A549 (cell line): Measurements from ENCODE around the gene USP15. TPM values are rescaled to one million over a fixed set of nuclear protein-coding genes. Genes with fewer than 3 reads are reported as not detected.

Experiments used
- ATAC-seq, 2 experiments: fragments of 200-7000 bp in 1 of 2; fragments of >200 bp in 1 of 2; cut with Nextera tagmentation in 1 of 2; cut with Tn5 transposase in 1 of 2; 3 replicates each; pipeline versions ENCODE4 v1.8.0 to v1.9.1; 2018 to 2020; ENCODE audit warnings: mild to moderate bottlenecking in 1 of 2, moderate library complexity in 1 of 2
- CTCF ChIA-PET: fragments of 300-600 bp; sonication (Branson Sonifier 250); formaldehyde crosslinking; extraction: SDS; loops from one replicate; lab custom pipeline; 2021; ENCODE audit warnings: antibody characterized with exemption, inconsistent platforms; lab: Yijun Ruan, JAX
- POLR2A ChIA-PET: fragments of 350-600 bp; formaldehyde crosslinking; extraction: SDS; loops from one replicate; lab custom pipeline; 2021; ENCODE audit warnings: antibody characterized with exemption, inconsistent platforms; lab: Yijun Ruan, JAX
- DNase-seq, 2 experiments: peaks; one replicate each; pipeline versions ENCODE4 v3.0.0 to v3.0.0-alpha.2; 2011 to 2016; ENCODE audit warnings: low read depth in 1 of 2, low spot score in 1 of 2
- FAIRE-seq: peaks from 2 replicates; lab custom pipeline; 2011; peaks lifted over from hg19 to GRCh38; lab: Jason Lieb, UNC
- H3K27ac ChIP-seq, 2 experiments: fragments of >200 bp; sonication (Bioruptor Twin); formaldehyde crosslinking; 3 replicates each; pipeline ENCODE4 v1.5.1; 2016 to 2017
- H3K4me1 ChIP-seq: fragments of >200 bp; sonication (Bioruptor Twin); formaldehyde crosslinking; 3 replicates; pipeline ENCODE4 v1.6.1; 2016
- H3K4me2 ChIP-seq: fragments of >200 bp; sonication (Bioruptor Twin); formaldehyde crosslinking; 3 replicates; pipeline ENCODE4 v1.6.1; 2016
- H3K4me3 ChIP-seq: fragments of >200 bp; sonication (Bioruptor Twin); formaldehyde crosslinking; 3 replicates; pipeline ENCODE4 v1.5.1; 2016
- H3K9me3 ChIP-seq: fragments of >200 bp; sonication (Bioruptor Twin); formaldehyde crosslinking; 3 replicates; pipeline ENCODE4 v1.6.1; 2016
- CBX8 ChIP-seq: fragments of 200-600 bp; sonication (generic); IDR thresholded peaks from 2 replicates; pipeline ENCODE4 v1.6.1; 2016
- CEBPB ChIP-seq, 2 experiments: fragments of >200 bp in 1 of 2; sonication (Bioruptor Twin) in 1 of 2; formaldehyde crosslinking in 1 of 2; IDR thresholded peaks; 2 replicates each; pipeline ENCODE4 v1.6.1; 2012 to 2016
- CHD2 ChIP-seq: fragments of 150-350 bp; IDR thresholded peaks from 2 replicates; pipeline ENCODE4 v1.6.1; 2014; ENCODE audit warnings: low read length; ENCODE audit not compliant: partially characterized antibody
- EHMT2 ChIP-seq: fragments of 200-600 bp; sonication (generic); IDR thresholded peaks from 2 replicates; pipeline ENCODE4 v1.6.1; 2016; ENCODE audit warnings: antibody characterized with exemption, low read depth, mild to moderate bottlenecking, moderate library complexity
- EP300 ChIP-seq, 2 experiments: fragments of >200 bp; sonication (Bioruptor Twin); formaldehyde crosslinking; IDR thresholded peaks; 2 replicates in 1 of 2; 3 replicates in 1 of 2; pipeline ENCODE4 v1.6.1; 2016 to 2017
- FOSL2 ChIP-seq, 2 experiments: fragments of 450-650 bp in 1 of 2; fragments of >200 bp in 1 of 2; sonication (Bioruptor Twin) in 1 of 2; formaldehyde crosslinking; IDR thresholded peaks; 2 replicates each; pipeline versions ENCODE4 v1.5.0 to v1.6.1; 2016 to 2020; ENCODE audit warnings: mild to moderate bottlenecking in 1 of 2, moderate library complexity in 1 of 2
- GATA3 ChIP-seq: IDR thresholded peaks from 2 replicates; pipeline ENCODE4 v1.6.1; 2012; ENCODE audit warnings: borderline replicate concordance
- HDAC2 ChIP-seq: fragments of 200-600 bp; sonication (generic); IDR thresholded peaks from 2 replicates; pipeline ENCODE4 v1.6.1; 2016
- HOXA7 ChIP-seq: fragments of 250-450 bp; sonication (Bioruptor Pico); IDR thresholded peaks from 2 replicates; pipeline ENCODE4 v1.5.0; 2020; ENCODE audit warnings: mild to moderate bottlenecking, moderate library complexity
- HOXB5 ChIP-seq: fragments of 250-450 bp; sonication (Bioruptor Pico); IDR thresholded peaks from 2 replicates; pipeline ENCODE4 v1.5.0; 2020; ENCODE audit warnings: mild to moderate bottlenecking, moderate library complexity
- JUNB ChIP-seq: fragments of >200 bp; sonication (Bioruptor Twin); formaldehyde crosslinking; IDR thresholded peaks from 2 replicates; pipeline ENCODE4 v1.6.1; 2016
- KDM1A ChIP-seq: fragments of 200-600 bp; sonication (generic); IDR thresholded peaks from 2 replicates; pipeline ENCODE4 v1.6.1; 2016; ENCODE audit warnings: low read depth, mild to moderate bottlenecking
- MAZ ChIP-seq: fragments of 150-350 bp; IDR thresholded peaks from 2 replicates; pipeline ENCODE4 v1.6.1; 2014; ENCODE audit warnings: antibody characterized with exemption, low read depth, low read length, borderline replicate concordance
- MYC ChIP-seq: IDR thresholded peaks from 2 replicates; pipeline ENCODE4 v1.6.1; 2012; ENCODE audit warnings: mild to moderate bottlenecking, inconsistent platforms, low read length, improper control_type of control experiment, borderline replicate concordance
- NPAS2 ChIP-seq: fragments of 250-450 bp; sonication (Bioruptor Pico); IDR thresholded peaks from 2 replicates; pipeline ENCODE4 v1.8.0; 2022; ENCODE audit warnings: mild to moderate bottlenecking, moderate library complexity, borderline replicate concordance
- NR3C1 ChIP-seq: fragments of >200 bp; sonication (Bioruptor Twin); formaldehyde crosslinking; IDR thresholded peaks from 3 replicates; pipeline ENCODE4 v1.6.1; 2017
- PHF8 ChIP-seq: fragments of 200-600 bp; sonication (generic); IDR thresholded peaks from 2 replicates; pipeline ENCODE4 v1.6.1; 2016; ENCODE audit warnings: low read depth, mild to moderate bottlenecking, antibody characterized with exemption, moderate library complexity, borderline replicate concordance
- POLR2A ChIP-seq: IDR thresholded peaks from 2 replicates; pipeline ENCODE4 v1.6.1; 2012; ENCODE audit warnings: mild to moderate bottlenecking, low read length
- RAD21 ChIP-seq, 2 experiments: fragments of >200 bp in 1 of 2; sonication (Bioruptor Twin) in 1 of 2; formaldehyde crosslinking in 1 of 2; IDR thresholded peaks in 1 of 2; conservative IDR thresholded peaks in 1 of 2; 2 replicates in 1 of 2; 3 replicates in 1 of 2; pipeline ENCODE4 v1.6.1; 2012 to 2018; ENCODE audit warnings: inconsistent platforms in 1 of 2
- RARB ChIP-seq: fragments of 250-450 bp; sonication (Bioruptor Pico); IDR thresholded peaks from 2 replicates; pipeline ENCODE4 v1.8.0; 2021; ENCODE audit warnings: mild to moderate bottlenecking, moderate library complexity
- RCOR1 ChIP-seq: fragments of 150-350 bp; IDR thresholded peaks from 2 replicates; pipeline ENCODE4 v1.6.1; 2014; ENCODE audit warnings: antibody characterized with exemption, low read length, low read depth
- RFX5 ChIP-seq: fragments of 450-650 bp; IDR thresholded peaks from 2 replicates; pipeline ENCODE4 v1.7.1; 2014; ENCODE audit warnings: antibody characterized with exemption, mild to moderate bottlenecking, moderate library complexity
- TP53 ChIP-seq: fragments of 250-450 bp; sonication (Bioruptor Pico); IDR thresholded peaks from 2 replicates; pipeline ENCODE4 v1.5.0; 2021; ENCODE audit warnings: mild to moderate bottlenecking, moderate library complexity
- ZC3H11A ChIP-seq: fragments of 450-650 bp; IDR thresholded peaks from 2 replicates; pipeline ENCODE4 v1.6.1; 2014; ENCODE audit warnings: antibody characterized with exemption, mild to moderate bottlenecking
- ZFP36 ChIP-seq: fragments of 450-650 bp; IDR thresholded peaks from 2 replicates; pipeline ENCODE4 v1.6.1; 2014; ENCODE audit warnings: borderline replicate concordance; ENCODE audit not compliant: partially characterized antibody
- ZNF302 ChIP-seq: fragments of 250-450 bp; sonication (Bioruptor Pico); IDR thresholded peaks from 2 replicates; pipeline ENCODE4 v1.9.0; 2021; ENCODE audit warnings: inconsistent platforms, mild to moderate bottlenecking, moderate library complexity
- WGBS: methylation state at CpG from one replicate; pipeline ENCODE4 v1.1.6; 2017; ENCODE audit errors: missing lambda C conversion rate; 5-methylcytosine and 5-hydroxymethylcytosine counted together
- polyA plus RNA-seq, 4 experiments: library from polyadenylated mRNA; depleted of rRNA in 3 of 4; stranded (reverse); fragments of >200 nt; fragmentation: RNase III in 1 of 4; extraction: RNeasy Plus Mini Kit Qiagen cat#74134 plus additional on column Dnase treatment in 1 of 4; gene quantifications; 2 replicates in 3 of 4; 3 replicates in 1 of 4; pipeline ENCODE4 v1.2.3, GENCODE V29; 2011 to 2017
- TF ChIP-seq, protein P1 (sequence below): IDR thresholded peaks from 2 replicates; pipeline ENCODE4 v1.6.1; 2012
- TF ChIP-seq, protein P2 (sequence below): IDR thresholded peaks from 2 replicates; pipeline ENCODE4 v1.6.1; 2012; ENCODE audit warnings: low read depth, borderline replicate concordance
- TF ChIP-seq, protein P3 (sequence below): fragments of 250-450 bp; sonication (Bioruptor Pico); IDR thresholded peaks from 2 replicates; pipeline ENCODE4 v1.5.0; 2020; ENCODE audit warnings: low read depth, mild to moderate bottlenecking, moderate library complexity
- TF ChIP-seq, protein P4 (sequence below): fragments of 450-650 bp; IDR thresholded peaks from 2 replicates; pipeline ENCODE4 v1.6.1; 2014; ENCODE audit warnings: antibody characterized with exemption
- TF ChIP-seq, protein P5 (sequence below): fragments of 200-600 bp; sonication (generic); IDR thresholded peaks from 2 replicates; pipeline ENCODE4 v1.6.1; 2016; ENCODE audit warnings: antibody characterized with exemption, mild to moderate bottlenecking, moderate library complexity

USP15 gene
- polyA plus RNA-seq, 2 of the 4 experiments (the other 2 are of a cell fraction) = 30.4 to 67.6 TPM

DNA sequence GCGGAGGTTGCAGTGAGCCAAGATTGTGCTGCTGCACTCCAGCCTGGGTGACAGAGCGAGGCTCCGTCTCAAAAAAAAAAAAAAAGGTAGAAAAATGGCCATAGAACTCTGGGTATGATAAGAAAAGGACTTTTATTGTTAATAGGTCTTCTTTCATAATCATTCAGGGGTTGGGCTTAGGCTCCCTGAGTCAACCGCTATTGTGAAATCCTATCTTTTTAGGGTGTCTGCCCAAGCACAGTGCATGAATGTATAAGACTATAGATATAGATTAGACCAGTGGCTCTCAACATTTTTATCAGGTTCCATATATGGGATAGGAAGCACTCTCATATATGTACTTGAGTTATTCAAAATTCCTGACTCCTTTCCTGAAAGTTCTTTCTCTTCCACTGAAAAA lies 48.7 kb upstream of the USP15 start:
- FAIRE-seq (no peak), ATAC-seq (no peak), DNase-seq (no peak)
- no peak overlapping the region for H3K4me2 ChIP-seq
- POLR2A ChIA-PET = no interaction called here
- no peak for TF ChIP-seq EHMT2
- TF ChIP-seq RAD21 (conservative IDR thresholded peaks at IDR 0.05 in 1 of 2, IDR thresholded peaks at IDR 0.05 in 1 of 2) = no peak
- no peak for TF ChIP-seq POLR2A
- TF ChIP-seq, protein P1, sequence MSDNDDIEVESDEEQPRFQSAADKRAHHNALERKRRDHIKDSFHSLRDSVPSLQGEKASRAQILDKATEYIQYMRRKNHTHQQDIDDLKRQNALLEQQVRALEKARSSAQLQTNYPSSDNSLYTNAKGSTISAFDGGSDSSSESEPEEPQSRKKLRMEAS = no peak
- TF ChIP-seq CEBPB (IDR thresholded peaks at IDR 0.05) = no peak
- no peak for TF ChIP-seq HDAC2
- TF ChIP-seq ZNF302 (CRISPR knock-in tag) = no peak
- TF ChIP-seq ZC3H11A = no peak
- TF ChIP-seq, protein P2, sequence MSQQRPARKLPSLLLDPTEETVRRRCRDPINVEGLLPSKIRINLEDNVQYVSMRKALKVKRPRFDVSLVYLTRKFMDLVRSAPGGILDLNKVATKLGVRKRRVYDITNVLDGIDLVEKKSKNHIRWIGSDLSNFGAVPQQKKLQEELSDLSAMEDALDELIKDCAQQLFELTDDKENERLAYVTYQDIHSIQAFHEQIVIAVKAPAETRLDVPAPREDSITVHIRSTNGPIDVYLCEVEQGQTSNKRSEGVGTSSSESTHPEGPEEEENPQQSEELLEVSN = no peak
- no peak for TF ChIP-seq ZFP36
- TF ChIP-seq MAZ = no peak
- no peak for TF ChIP-seq MYC
- TF ChIP-seq TP53 (CRISPR knock-in tag) = no peak
- no peak for TF ChIP-seq GATA3
- no peak for TF ChIP-seq NR3C1
- no peak overlapping the region for H3K27ac ChIP-seq
- H3K4me1 ChIP-seq = no peaks in the 10 kb centered on the region
- no peak overlapping the region for H3K4me3 ChIP-seq
- H3K9me3 ChIP-seq = no peaks in the 10 kb centered on the region
- WGBS = 65% methylated on average over 4 of the region's 4 CpGs
- CTCF ChIA-PET = interaction anchor here (0.6 to 2.3 kb wide), 3 partner anchors 10 to 25 kb away, joined by 3 to 10 read pairs (median 4); no protein-coding TSS in a partner anchor

DNA sequence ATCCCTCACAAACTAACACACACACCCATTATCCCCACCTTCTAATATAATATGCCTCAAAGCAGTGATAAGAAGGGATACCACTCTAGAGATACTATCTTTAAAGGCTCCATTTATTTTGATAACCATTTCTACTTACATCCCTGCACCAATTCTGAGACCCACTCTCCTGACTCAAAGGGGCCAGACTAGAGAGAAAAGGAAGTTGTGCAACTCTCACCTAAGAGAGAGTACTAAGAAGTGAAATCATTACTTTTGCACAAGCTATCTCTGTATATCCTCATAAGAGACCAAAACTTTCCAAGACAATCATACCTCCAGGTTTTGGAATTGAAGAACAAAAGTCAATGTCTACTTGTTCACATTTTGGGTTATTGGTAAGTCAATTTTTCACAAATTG lies 45.4 kb upstream of the USP15 start:
- no peaks in the 10 kb centered on the region for H3K4me1 ChIP-seq
- no peak for TF ChIP-seq HOXB5 (CRISPR knock-in tag)
- no peak for TF ChIP-seq RARB
- TF ChIP-seq, protein P3, sequence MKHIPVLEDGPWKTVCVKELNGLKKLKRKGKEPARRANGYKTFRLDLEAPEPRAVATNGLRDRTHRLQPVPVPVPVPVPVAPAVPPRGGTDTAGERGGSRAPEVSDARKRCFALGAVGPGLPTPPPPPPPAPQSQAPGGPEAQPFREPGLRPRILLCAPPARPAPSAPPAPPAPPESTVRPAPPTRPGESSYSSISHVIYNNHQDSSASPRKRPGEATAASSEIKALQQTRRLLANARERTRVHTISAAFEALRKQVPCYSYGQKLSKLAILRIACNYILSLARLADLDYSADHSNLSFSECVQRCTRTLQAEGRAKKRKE (CRISPR knock-in tag) = no peak
- TF ChIP-seq, all 56 proteins: peak for 0
- Histone ChIP-seq H3K9me3 (no peaks in the 10 kb centered on the region), H3K4me2 (no peak overlapping the region), H3K27ac (no peak overlapping the region), H3K4me3 (no peak overlapping the region)
- ChIA-PET CTCF (no interaction called here), POLR2A (no interaction called here)
- ATAC-seq (no peak), DNase-seq (no peak), FAIRE-seq (no peak)

DNA sequence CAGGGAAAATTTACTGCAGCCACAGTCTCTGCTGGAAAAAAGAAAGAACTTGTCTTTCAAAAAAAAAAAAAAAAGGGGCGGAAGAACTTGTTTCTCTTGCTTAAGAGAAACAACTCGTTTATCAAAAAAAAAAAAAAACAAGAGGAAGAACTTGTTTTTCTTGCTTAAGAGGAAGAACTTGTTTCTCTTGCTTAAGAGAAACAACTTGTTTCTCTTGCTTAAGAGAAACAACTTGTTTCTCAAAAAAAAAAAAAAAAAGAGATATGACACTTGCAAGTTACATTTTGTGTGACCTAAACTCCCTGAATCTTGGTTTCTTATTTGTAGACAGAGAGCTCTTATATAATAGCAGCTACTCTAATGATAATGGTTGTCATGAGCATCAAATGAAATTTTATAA lies 44.7 kb upstream of the USP15 start:
- Histone ChIP-seq H3K4me2 (no peak overlapping the region), H3K27ac (no peak overlapping the region), H3K4me3 (no peak overlapping the region), H3K9me3 (no peaks in the 10 kb centered on the region), H3K4me1 (no peaks in the 10 kb centered on the region)
- ChIA-PET CTCF (interaction anchor here (0.6 kb wide), 1 partner anchor 18 kb away, joined by 4 read pairs; no protein-coding TSS in a partner anchor), POLR2A (no interaction called here)
- ATAC-seq (no peak), DNase-seq (no peak), FAIRE-seq (no peak)
- 10% methylated on average over 2 of the region's 2 CpGs for WGBS
- TF ChIP-seq MAZ (no peak), NPAS2 (CRISPR knock-in tag) (no peak), RCOR1 (no peak), CBX8 (no peak), FOSL2 (IDR thresholded peaks at IDR 0.05) (no peak), FOSL2 (CRISPR knock-in tag; IDR thresholded peaks at IDR 0.05) (no peak), RFX5 (no peak), PHF8 (no peak), ZNF302 (CRISPR knock-in tag) (no peak), CHD2 (no peak), GATA3 (no peak), HOXA7 (CRISPR knock-in tag) (no peak), KDM1A (no peak), CEBPB (IDR thresholded peaks at IDR 0.05) (no peak), JUNB (no peak), EP300 (IDR thresholded peaks at IDR 0.05) (no peak)
- TF ChIP-seq, protein P4, sequence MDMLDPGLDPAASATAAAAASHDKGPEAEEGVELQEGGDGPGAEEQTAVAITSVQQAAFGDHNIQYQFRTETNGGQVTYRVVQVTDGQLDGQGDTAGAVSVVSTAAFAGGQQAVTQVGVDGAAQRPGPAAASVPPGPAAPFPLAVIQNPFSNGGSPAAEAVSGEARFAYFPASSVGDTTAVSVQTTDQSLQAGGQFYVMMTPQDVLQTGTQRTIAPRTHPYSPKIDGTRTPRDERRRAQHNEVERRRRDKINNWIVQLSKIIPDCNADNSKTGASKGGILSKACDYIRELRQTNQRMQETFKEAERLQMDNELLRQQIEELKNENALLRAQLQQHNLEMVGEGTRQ = no peak
- TF ChIP-seq, protein P5, sequence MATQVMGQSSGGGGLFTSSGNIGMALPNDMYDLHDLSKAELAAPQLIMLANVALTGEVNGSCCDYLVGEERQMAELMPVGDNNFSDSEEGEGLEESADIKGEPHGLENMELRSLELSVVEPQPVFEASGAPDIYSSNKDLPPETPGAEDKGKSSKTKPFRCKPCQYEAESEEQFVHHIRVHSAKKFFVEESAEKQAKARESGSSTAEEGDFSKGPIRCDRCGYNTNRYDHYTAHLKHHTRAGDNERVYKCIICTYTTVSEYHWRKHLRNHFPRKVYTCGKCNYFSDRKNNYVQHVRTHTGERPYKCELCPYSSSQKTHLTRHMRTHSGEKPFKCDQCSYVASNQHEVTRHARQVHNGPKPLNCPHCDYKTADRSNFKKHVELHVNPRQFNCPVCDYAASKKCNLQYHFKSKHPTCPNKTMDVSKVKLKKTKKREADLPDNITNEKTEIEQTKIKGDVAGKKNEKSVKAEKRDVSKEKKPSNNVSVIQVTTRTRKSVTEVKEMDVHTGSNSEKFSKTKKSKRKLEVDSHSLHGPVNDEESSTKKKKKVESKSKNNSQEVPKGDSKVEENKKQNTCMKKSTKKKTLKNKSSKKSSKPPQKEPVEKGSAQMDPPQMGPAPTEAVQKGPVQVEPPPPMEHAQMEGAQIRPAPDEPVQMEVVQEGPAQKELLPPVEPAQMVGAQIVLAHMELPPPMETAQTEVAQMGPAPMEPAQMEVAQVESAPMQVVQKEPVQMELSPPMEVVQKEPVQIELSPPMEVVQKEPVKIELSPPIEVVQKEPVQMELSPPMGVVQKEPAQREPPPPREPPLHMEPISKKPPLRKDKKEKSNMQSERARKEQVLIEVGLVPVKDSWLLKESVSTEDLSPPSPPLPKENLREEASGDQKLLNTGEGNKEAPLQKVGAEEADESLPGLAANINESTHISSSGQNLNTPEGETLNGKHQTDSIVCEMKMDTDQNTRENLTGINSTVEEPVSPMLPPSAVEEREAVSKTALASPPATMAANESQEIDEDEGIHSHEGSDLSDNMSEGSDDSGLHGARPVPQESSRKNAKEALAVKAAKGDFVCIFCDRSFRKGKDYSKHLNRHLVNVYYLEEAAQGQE = no peak
- TF ChIP-seq, protein P1 = no peak
